Adrenal gland (tissue), 5 donors: ENCODE data around the gene NDUFAF5.

Experiments used
- POLR2A ChIP-seq, 2 donors: fragments of 450-650 bp; IDR thresholded peaks; one replicate each; pipeline ENCODE4 v1.6.1; 2017; ENCODE audit warnings: antibody characterized with exemption in 2 of 2, mild to moderate bottlenecking in 2 of 2, moderate library complexity in 1 of 2
- TF ChIP-seq, protein P1 (sequence below), 6 experiments: fragments of 450-650 bp in 4 of 6; fragments of 200-600 bp in 2 of 6; sonication (generic) in 1 of 6; IDR thresholded peaks; 1 replicate in 5 of 6; 2 replicates in 1 of 6; pipeline versions ENCODE4 v1.5.1 to v1.8.0; 2016 to 2021; ENCODE audit warnings: antibody characterized with exemption in 6 of 6, mild to moderate bottlenecking in 2 of 6, moderate library complexity in 1 of 6
- donor health status: DM: no; HTN: no; CAD: no.

DNA sequence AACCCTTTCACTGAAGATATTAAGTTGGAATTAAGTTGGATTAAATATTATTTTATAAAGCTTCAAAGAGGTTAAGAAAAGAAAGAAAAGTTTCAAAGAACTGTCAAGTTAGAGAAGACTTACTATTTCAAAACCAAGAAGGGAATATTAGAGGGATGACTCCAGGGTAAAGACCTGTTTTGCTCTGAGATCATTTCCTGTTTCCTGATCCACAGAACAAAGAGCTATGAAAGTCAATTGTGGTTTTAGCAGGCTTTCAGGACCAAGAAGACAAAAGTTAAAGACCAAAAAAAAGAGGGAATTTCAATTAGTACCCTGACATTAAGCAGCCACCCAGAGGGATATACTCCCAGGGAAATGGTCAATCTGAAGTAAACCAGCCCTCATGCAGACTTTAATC, 19.5 kb upstream of the NDUFAF5 start:
- TF ChIP-seq, protein P1, sequence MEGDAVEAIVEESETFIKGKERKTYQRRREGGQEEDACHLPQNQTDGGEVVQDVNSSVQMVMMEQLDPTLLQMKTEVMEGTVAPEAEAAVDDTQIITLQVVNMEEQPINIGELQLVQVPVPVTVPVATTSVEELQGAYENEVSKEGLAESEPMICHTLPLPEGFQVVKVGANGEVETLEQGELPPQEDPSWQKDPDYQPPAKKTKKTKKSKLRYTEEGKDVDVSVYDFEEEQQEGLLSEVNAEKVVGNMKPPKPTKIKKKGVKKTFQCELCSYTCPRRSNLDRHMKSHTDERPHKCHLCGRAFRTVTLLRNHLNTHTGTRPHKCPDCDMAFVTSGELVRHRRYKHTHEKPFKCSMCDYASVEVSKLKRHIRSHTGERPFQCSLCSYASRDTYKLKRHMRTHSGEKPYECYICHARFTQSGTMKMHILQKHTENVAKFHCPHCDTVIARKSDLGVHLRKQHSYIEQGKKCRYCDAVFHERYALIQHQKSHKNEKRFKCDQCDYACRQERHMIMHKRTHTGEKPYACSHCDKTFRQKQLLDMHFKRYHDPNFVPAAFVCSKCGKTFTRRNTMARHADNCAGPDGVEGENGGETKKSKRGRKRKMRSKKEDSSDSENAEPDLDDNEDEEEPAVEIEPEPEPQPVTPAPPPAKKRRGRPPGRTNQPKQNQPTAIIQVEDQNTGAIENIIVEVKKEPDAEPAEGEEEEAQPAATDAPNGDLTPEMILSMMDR (IDR thresholded peaks at IDR 0.05) = no peak
- no peak for TF ChIP-seq POLR2A (IDR thresholded peaks at IDR 0.05)
